H9 (cell line): ENCODE measurements around the gene LRMDA. TPM values are rescaled to one million over a fixed set of nuclear protein-coding genes. Genes with fewer than 3 reads are reported as not detected.

ENCODE experiments used
- DNase-seq: peaks from one replicate; pipeline ENCODE4 v3.0.0-alpha.2; 2017
- H2AFZ ChIP-seq: one replicate; pipeline ENCODE4 v1.6.1; 2013; ENCODE audit warnings: mild to moderate bottlenecking, low read length, control low read depth, moderate library complexity
- H2AK5ac ChIP-seq: 2 replicates; pipeline ENCODE4 v1.6.1; 2013; ENCODE audit warnings: low read length, control low read depth, mixed read lengths; ENCODE audit not compliant: insufficient read length
- H2BK120ac ChIP-seq: one replicate; pipeline ENCODE4 v1.6.1; 2013; ENCODE audit warnings: low read depth, mild to moderate bottlenecking, low read length, control low read depth, inconsistent platforms; ENCODE audit not compliant: poor library complexity, severe bottlenecking
- H2BK12ac ChIP-seq: 2 replicates; pipeline ENCODE4 v1.6.1; 2013; ENCODE audit warnings: low read length, control low read depth, mixed read lengths, low read depth; ENCODE audit not compliant: insufficient read length
- H2BK15ac ChIP-seq: 2 replicates; pipeline ENCODE4 v1.6.1; 2013; ENCODE audit warnings: low read depth, low read length, control low read depth
- H2BK20ac ChIP-seq: one replicate; pipeline ENCODE4 v1.6.1; 2013; ENCODE audit warnings: low read depth, mild to moderate bottlenecking, low read length, control low read depth, inconsistent platforms; ENCODE audit not compliant: poor library complexity, severe bottlenecking
- H2BK5ac ChIP-seq: 2 replicates; pipeline ENCODE4 v1.6.1; 2013; ENCODE audit warnings: low read length, control low read depth, mixed read lengths; ENCODE audit not compliant: insufficient read length
- H3K14ac ChIP-seq: 2 replicates; pipeline ENCODE4 v1.6.1; 2013; ENCODE audit warnings: low read length, control low read depth; ENCODE audit not compliant: insufficient read depth
- H3K18ac ChIP-seq: 2 replicates; pipeline ENCODE4 v1.6.1; 2013; ENCODE audit warnings: low read depth, mild to moderate bottlenecking, mixed read lengths, low read length, control low read depth; ENCODE audit not compliant: insufficient read length
- H3K23ac ChIP-seq: 2 replicates; pipeline ENCODE4 v1.6.1; 2013; ENCODE audit warnings: low read length, control low read depth, mixed read lengths, low read depth; ENCODE audit not compliant: insufficient read length
- H3K23me2 ChIP-seq: 2 replicates; pipeline ENCODE4 v1.6.1; 2013; ENCODE audit warnings: low read depth, mild to moderate bottlenecking, mixed read lengths, low read length, control low read depth; ENCODE audit not compliant: insufficient read length, poor library complexity, severe bottlenecking
- H3K27ac ChIP-seq: 2 replicates; pipeline ENCODE4 v1.5.1; 2013; ENCODE audit warnings: low read length, control low read depth, mixed read lengths, low read depth; ENCODE audit not compliant: insufficient read length
- H3K27me3 ChIP-seq: 2 replicates; pipeline ENCODE4 v1.6.1; 2013; ENCODE audit warnings: low read length, control low read depth, inconsistent platforms; ENCODE audit not compliant: insufficient read depth
- H3K4ac ChIP-seq: 2 replicates; pipeline ENCODE4 v1.6.1; 2013; ENCODE audit warnings: low read depth, mild to moderate bottlenecking, control low read depth, inconsistent platforms, low read length, moderate library complexity
- H3K4me1 ChIP-seq: 2 replicates; pipeline ENCODE4 v1.6.1; 2013; ENCODE audit warnings: low read length, control low read depth, inconsistent platforms; ENCODE audit not compliant: insufficient read depth
- H3K4me2 ChIP-seq: 2 replicates; pipeline ENCODE4 v1.6.1; 2013; ENCODE audit warnings: low read length, control low read depth, mixed read lengths; ENCODE audit not compliant: insufficient read length, insufficient read depth
- H3K56ac ChIP-seq: 2 replicates; pipeline ENCODE4 v1.6.1; 2013; ENCODE audit warnings: low read depth, mild to moderate bottlenecking, mixed read lengths, low read length, control low read depth; ENCODE audit not compliant: insufficient read length
- H3K79me1 ChIP-seq: 2 replicates; pipeline ENCODE4 v1.6.1; 2013; ENCODE audit warnings: low read depth, mild to moderate bottlenecking, moderate library complexity, low read length, control low read depth, inconsistent platforms; ENCODE audit not compliant: insufficient read depth, poor library complexity, severe bottlenecking
- H3K79me2 ChIP-seq: 2 replicates; pipeline ENCODE4 v1.6.1; 2013; ENCODE audit warnings: low read length, control low read depth, inconsistent platforms; ENCODE audit not compliant: insufficient read depth
- H3K9ac ChIP-seq: 2 replicates; pipeline ENCODE4 v1.6.1; 2013; ENCODE audit warnings: low read length, control low read depth, mixed read lengths; ENCODE audit not compliant: insufficient read length; ENCODE audit errors: extremely low read depth
- H3K9me3 ChIP-seq: one replicate; pipeline ENCODE4 v1.6.1; 2013; ENCODE audit warnings: low read depth, low read length, inconsistent platforms; ENCODE audit not compliant: control insufficient read depth
- H3T11ph ChIP-seq: one replicate; pipeline ENCODE4 v1.6.1; 2013; ENCODE audit warnings: mild to moderate bottlenecking, low read length, control low read depth, inconsistent platforms
- H4K20me1 ChIP-seq: one replicate; pipeline ENCODE4 v1.6.1; 2013; ENCODE audit not compliant: control insufficient read depth, insufficient read length, insufficient read depth
- H4K5ac ChIP-seq: 2 replicates; pipeline ENCODE4 v1.6.1; 2013; ENCODE audit warnings: low read depth, mild to moderate bottlenecking, mixed read lengths, low read length, control low read depth; ENCODE audit not compliant: insufficient read length
- H4K8ac ChIP-seq: replicated peaks from 2 replicates; pipeline ENCODE4 v1.6.1; 2013; ENCODE audit warnings: low read length, control low read depth, mixed read lengths, low read depth; ENCODE audit not compliant: insufficient read length
- H4K91ac ChIP-seq: 2 replicates; pipeline ENCODE4 v1.6.1; 2013; ENCODE audit warnings: low read depth, mild to moderate bottlenecking, moderate library complexity, mixed read lengths, low read length, control low read depth; ENCODE audit not compliant: insufficient read length
- H3K27ac Mint-ChIP-seq, 3 experiments: 2 replicates in 2 of 3; 3 replicates in 1 of 3; pipeline ENCODE4 v1.8.0; 2020 to 2021; ENCODE audit warnings: mixed read lengths in 3 of 3, mild to moderate bottlenecking in 1 of 3, moderate library complexity in 1 of 3
- H3K27me3 Mint-ChIP-seq: 2 replicates; pipeline ENCODE4 v1.8.0; 2021; ENCODE audit warnings: low read depth, mild to moderate bottlenecking, moderate library complexity, mixed read lengths
- H3K36me3 Mint-ChIP-seq, 3 experiments: 2 replicates in 2 of 3; 3 replicates in 1 of 3; pipeline ENCODE4 v1.8.0; 2020 to 2021; ENCODE audit warnings: low read depth in 3 of 3, mixed read lengths in 3 of 3; ENCODE audit not compliant: insufficient read depth in 1 of 3
- H3K4me1 Mint-ChIP-seq, 2 experiments: 2 replicates each; pipeline ENCODE4 v1.8.0; 2020; ENCODE audit warnings: mixed read lengths in 2 of 2
- H3K4me3 Mint-ChIP-seq, 2 experiments: 2 replicates in 1 of 2; 3 replicates in 1 of 2; pipeline ENCODE4 v1.8.0; 2020 to 2021; ENCODE audit warnings: mild to moderate bottlenecking in 2 of 2, mixed read lengths in 2 of 2, moderate library complexity in 1 of 2
- H3K9me3 Mint-ChIP-seq, 2 experiments: 2 replicates in 1 of 2; 3 replicates in 1 of 2; pipeline ENCODE4 v1.8.0; 2020; ENCODE audit warnings: mild to moderate bottlenecking in 2 of 2, mixed read lengths in 2 of 2, moderate library complexity in 1 of 2
- WGBS: extraction: QIAGEN DNeasy Blood & Tissue Kit; methylation state at CpG from one replicate; pipeline ENCODE4 v1.1.7; 2013; ENCODE audit warnings: missing lambda C conversion rate, low lambda C conversion rate, mixed read lengths; ENCODE audit not compliant: insufficient read length; ENCODE audit errors: extremely low coverage; 5-methylcytosine and 5-hydroxymethylcytosine counted together
- total RNA-seq: library from RNA; stranded (reverse); gene quantifications from 2 replicates; pipeline ENCODE4 v1.2.1, GENCODE V29; 2021
- TF ChIP-seq, protein P1 (sequence below): fragments of 200-600 bp; sonication (generic); conservative IDR thresholded peaks from 3 replicates; pipeline ENCODE4 v1.8.0; 2021; ENCODE audit warnings: antibody characterized with exemption, mild to moderate bottlenecking

Gene LRMDA
- total RNA-seq, 1 experiment from 2014 or later = 1.8 TPM

DNA sequence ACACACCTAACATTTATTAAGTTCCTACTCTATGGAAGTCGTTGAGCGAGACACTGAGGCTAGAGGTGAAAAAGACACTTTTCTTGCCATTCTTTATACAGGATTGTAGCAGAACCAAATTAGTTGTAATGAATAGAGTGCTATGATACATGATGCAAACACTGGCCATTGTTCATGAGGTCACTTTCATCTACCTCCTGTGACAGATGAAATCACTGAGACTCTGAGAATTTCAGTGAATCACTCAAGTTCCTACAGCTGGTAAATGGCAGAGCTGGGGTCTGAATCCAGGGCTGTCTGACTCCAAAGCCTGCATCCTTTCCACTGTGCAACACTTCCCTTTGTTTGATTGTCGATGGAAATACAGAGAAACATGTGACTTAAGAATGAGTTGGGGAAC is 657.6 kb downstream of the LRMDA start:
- Histone ChIP-seq H3K14ac (no peak overlapping the region), H3K56ac (no peak overlapping the region), H3K23ac (no peak overlapping the region), H3K18ac (no peak overlapping the region), H3K79me1 (no peaks in the 10 kb centered on the region), H3K4ac (no peak overlapping the region), H2BK20ac (no peak overlapping the region), H3K27me3 (no peaks in the 10 kb centered on the region), H3K23me2 (no peaks in the 10 kb centered on the region), H4K8ac (no peak overlapping the region), H3K9ac (no peak overlapping the region), H2AK5ac (no peak overlapping the region), H4K20me1 (no peaks in the 10 kb centered on the region), H2BK15ac (no peak overlapping the region), H3T11ph (no peak overlapping the region), H4K91ac (no peak overlapping the region), H2BK12ac (no peak overlapping the region), H3K4me2 (no peak overlapping the region), H2AFZ (no peak overlapping the region), H3K9me3 (no peaks in the 10 kb centered on the region), H3K27ac (no peak overlapping the region), H2BK120ac (no peak overlapping the region), H3K79me2 (no peaks in the 10 kb centered on the region), H2BK5ac (no peak overlapping the region), H3K4me1 (no peaks in the 10 kb centered on the region; the same call in 1 of the 2 replicates), H4K5ac (no peak overlapping the region)
- peaks cover 52% of the 10 kb centered on the region for H3K27me3 Mint-ChIP-seq
- H3K27ac Mint-ChIP-seq = no peak overlapping the region
- TF ChIP-seq, protein P1, sequence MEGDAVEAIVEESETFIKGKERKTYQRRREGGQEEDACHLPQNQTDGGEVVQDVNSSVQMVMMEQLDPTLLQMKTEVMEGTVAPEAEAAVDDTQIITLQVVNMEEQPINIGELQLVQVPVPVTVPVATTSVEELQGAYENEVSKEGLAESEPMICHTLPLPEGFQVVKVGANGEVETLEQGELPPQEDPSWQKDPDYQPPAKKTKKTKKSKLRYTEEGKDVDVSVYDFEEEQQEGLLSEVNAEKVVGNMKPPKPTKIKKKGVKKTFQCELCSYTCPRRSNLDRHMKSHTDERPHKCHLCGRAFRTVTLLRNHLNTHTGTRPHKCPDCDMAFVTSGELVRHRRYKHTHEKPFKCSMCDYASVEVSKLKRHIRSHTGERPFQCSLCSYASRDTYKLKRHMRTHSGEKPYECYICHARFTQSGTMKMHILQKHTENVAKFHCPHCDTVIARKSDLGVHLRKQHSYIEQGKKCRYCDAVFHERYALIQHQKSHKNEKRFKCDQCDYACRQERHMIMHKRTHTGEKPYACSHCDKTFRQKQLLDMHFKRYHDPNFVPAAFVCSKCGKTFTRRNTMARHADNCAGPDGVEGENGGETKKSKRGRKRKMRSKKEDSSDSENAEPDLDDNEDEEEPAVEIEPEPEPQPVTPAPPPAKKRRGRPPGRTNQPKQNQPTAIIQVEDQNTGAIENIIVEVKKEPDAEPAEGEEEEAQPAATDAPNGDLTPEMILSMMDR = no peak
- H3K4me3 Mint-ChIP-seq = no peak overlapping the region
- H3K36me3 Mint-ChIP-seq = peaks cover 0 to 2% (median 0%) of the 10 kb centered on the region in 3 experiments; a peak in 2 of 7 replicates
- no CpG with 5 or more reads among the region's 3 CpGs for whole genome bisulfite sequencing
- H3K9me3 Mint-ChIP-seq = peaks cover 0 to 3% of the 10 kb centered on the region in 2 experiments; a peak in 1 of 5 replicates
- DNase-seq = no peak
- peaks cover 9 to 26% of the 10 kb centered on the region in 2 experiments for H3K4me1 Mint-ChIP-seq
